ENCODE measurements around the gene ZBTB6. TPM values are rescaled to one million over a fixed set of nuclear protein-coding genes. Genes with fewer than 3 reads are reported as not detected.

ZBTB6 gene
- polyA plus RNA-seq, 1 donor (not counting 4 experiments of a cell fraction or from before 2014, with no cell fraction given) = 7.3 TPM

- Histone ChIP-seq H4K20me1 (ENCODE audit: control insufficient read depth, extremely low read depth, insufficient read depth, low read length) (no peaks in the 10 kb centered on the region), H3K27ac (ENCODE audit: control insufficient read depth, insufficient read depth, low read length) (no peak overlapping the region), H3K9me1 (ENCODE audit: control insufficient read depth, extremely low read depth, insufficient read depth, low read length) (no peaks in the 10 kb centered on the region), H3K79me2 (ENCODE audit: control insufficient read depth, insufficient read depth, low read length) (peaks cover 13% of the 10 kb centered on the region), H3K36me3 (ENCODE audit: control insufficient read depth in 2 of 2, extremely low read depth in 1 of 2, insufficient read depth in 2 of 2, low read length in 2 of 2) (peaks cover 0 to 9% of the 10 kb centered on the region in 2 experiments), H3K9me3 (ENCODE audit: control insufficient read depth, low read depth, low read length) (no peaks in the 10 kb centered on the region), H3K9ac (ENCODE audit: control insufficient read depth, extremely low read depth, insufficient read depth, low read length) (no peak overlapping the region), H3K4me3 (ENCODE audit: control insufficient read depth in 2 of 3, extremely low read depth in 1 of 3, insufficient read depth in 2 of 3, low read depth in 1 of 3, low read length in 3 of 3) (no peak overlapping the region), H3K27me3 (ENCODE audit: control insufficient read depth, extremely low read depth, insufficient read depth, low read length) (no peaks in the 10 kb centered on the region), H3K4me1 (ENCODE audit: control insufficient read depth, extremely low read depth, insufficient read depth, low read length) (no peaks in the 10 kb centered on the region), H2AFZ (ENCODE audit: control insufficient read depth, low read length) (no peak overlapping the region), H3K4me2 (ENCODE audit: control insufficient read depth, extremely low read depth, insufficient read depth, low read depth, low read length) (no peak overlapping the region)
- TF ChIP-seq EZH2 (IDR thresholded peaks at IDR 0.05; ENCODE audit: low read length) = no peak
- TF ChIP-seq, protein P1, sequence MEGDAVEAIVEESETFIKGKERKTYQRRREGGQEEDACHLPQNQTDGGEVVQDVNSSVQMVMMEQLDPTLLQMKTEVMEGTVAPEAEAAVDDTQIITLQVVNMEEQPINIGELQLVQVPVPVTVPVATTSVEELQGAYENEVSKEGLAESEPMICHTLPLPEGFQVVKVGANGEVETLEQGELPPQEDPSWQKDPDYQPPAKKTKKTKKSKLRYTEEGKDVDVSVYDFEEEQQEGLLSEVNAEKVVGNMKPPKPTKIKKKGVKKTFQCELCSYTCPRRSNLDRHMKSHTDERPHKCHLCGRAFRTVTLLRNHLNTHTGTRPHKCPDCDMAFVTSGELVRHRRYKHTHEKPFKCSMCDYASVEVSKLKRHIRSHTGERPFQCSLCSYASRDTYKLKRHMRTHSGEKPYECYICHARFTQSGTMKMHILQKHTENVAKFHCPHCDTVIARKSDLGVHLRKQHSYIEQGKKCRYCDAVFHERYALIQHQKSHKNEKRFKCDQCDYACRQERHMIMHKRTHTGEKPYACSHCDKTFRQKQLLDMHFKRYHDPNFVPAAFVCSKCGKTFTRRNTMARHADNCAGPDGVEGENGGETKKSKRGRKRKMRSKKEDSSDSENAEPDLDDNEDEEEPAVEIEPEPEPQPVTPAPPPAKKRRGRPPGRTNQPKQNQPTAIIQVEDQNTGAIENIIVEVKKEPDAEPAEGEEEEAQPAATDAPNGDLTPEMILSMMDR (optimal IDR thresholded peaks at IDR 0.05 in 1 of 3, IDR thresholded peaks at IDR 0.05 in 1 of 3, conservative IDR thresholded peaks at IDR 0.05 in 1 of 3; ENCODE audit: extremely low read depth in 1 of 3, insufficient read depth in 2 of 3, low read length in 3 of 3) = no peak
- FAIRE-seq (no peak), DNase-seq (ENCODE audit: low read depth, low spot score) (no peak)
- dilution Hi-C loops (cut with MboI; ENCODE audit: extremely low pct_ligation_motif_present, low sequenced_read_pairs) = no loop called here
Measured at GRCh38 chr9:122922713-122923112, 9.6 kb upstream of the ZBTB6 start.

DNA sequence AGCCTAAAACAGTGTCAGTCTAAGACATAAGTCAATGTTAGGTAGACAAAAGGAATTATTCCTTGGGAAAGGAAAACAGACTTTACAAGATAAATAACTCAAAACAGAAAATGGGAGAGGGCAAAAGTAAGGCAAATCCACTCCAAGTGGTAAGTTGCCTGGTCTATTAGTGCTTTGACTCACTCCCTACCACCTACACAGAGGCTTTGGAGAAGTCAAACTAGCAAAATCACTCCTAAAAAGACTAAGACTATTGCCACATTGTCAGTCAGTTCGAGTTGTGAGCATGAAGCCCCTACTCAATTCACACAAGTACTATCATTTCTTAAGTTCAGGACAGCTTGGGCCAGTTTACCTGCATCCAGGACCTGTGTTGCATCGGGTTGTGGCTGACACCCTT is 5.2 kb upstream of the ZBTB6 start:
- Histone ChIP-seq H3K4me3 (ENCODE audit: control insufficient read depth in 2 of 3, extremely low read depth in 1 of 3, insufficient read depth in 2 of 3, low read depth in 1 of 3, low read length in 3 of 3) (no peak overlapping the region), H3K4me1 (ENCODE audit: control insufficient read depth, extremely low read depth, insufficient read depth, low read length) (no peaks in the 10 kb centered on the region), H3K9ac (ENCODE audit: control insufficient read depth, extremely low read depth, insufficient read depth, low read length) (no peak overlapping the region), H3K79me2 (ENCODE audit: control insufficient read depth, insufficient read depth, low read length) (no peaks in the 10 kb centered on the region), H3K27me3 (ENCODE audit: control insufficient read depth, extremely low read depth, insufficient read depth, low read length) (no peaks in the 10 kb centered on the region), H3K4me2 (ENCODE audit: control insufficient read depth, extremely low read depth, insufficient read depth, low read depth, low read length) (no peak overlapping the region), H3K9me1 (ENCODE audit: control insufficient read depth, extremely low read depth, insufficient read depth, low read length) (no peaks in the 10 kb centered on the region), H3K36me3 (ENCODE audit: control insufficient read depth in 2 of 2, extremely low read depth in 1 of 2, insufficient read depth in 2 of 2, low read length in 2 of 2) (peaks cover 0 to 9% of the 10 kb centered on the region in 2 experiments), H4K20me1 (ENCODE audit: control insufficient read depth, extremely low read depth, insufficient read depth, low read length) (no peaks in the 10 kb centered on the region), H3K9me3 (ENCODE audit: control insufficient read depth, low read depth, low read length) (no peaks in the 10 kb centered on the region), H2AFZ (ENCODE audit: control insufficient read depth, low read length) (no peak overlapping the region), H3K27ac (ENCODE audit: control insufficient read depth, insufficient read depth, low read length) (no peak overlapping the region)
- DNase-seq (ENCODE audit: low read depth, low spot score) = no peak
- no peak for FAIRE-seq
- TF ChIP-seq EZH2 (IDR thresholded peaks at IDR 0.05; ENCODE audit: low read length) = no peak
- TF ChIP-seq, protein P1 (optimal IDR thresholded peaks at IDR 0.05 in 1 of 3, IDR thresholded peaks at IDR 0.05 in 1 of 3, conservative IDR thresholded peaks at IDR 0.05 in 1 of 3; ENCODE audit: extremely low read depth in 1 of 3, insufficient read depth in 2 of 3, low read length in 3 of 3) = no peak
- dilution Hi-C loops (cut with MboI; ENCODE audit: extremely low pct_ligation_motif_present, low sequenced_read_pairs) = no loop called here

Measured in keratinocyte (primary cell).